ENCODE measurements around the gene SH3RF2.

DNA sequence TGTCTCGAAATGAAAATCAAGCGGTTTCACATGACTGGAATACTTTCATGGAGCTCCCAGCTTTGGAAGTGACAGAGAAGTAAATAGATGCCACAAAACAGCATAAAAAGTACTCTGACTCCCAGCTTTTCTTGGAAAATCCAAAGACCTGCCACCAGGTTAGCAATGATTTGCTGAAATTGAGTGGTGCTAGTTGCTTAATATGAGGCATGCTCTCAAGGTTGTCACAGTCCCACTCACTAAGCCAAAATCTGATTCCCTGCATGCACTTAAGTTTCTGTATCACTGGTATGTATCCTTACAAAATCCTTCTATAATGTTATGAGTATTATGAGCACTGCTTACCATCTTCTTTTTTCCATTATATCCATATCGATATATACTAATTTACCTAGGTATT is 13.0 kb upstream of the SH3RF2 start:
- TF ChIP-seq ZNF234 (CRISPR knock-in tag; conservative IDR thresholded peaks at IDR 0.05), result no peak
- TF ChIP-seq SMARCE1 (IDR thresholded peaks at IDR 0.05; ENCODE audit: borderline replicate concordance), result no peak
- TF ChIP-seq RARA (CRISPR knock-in tag; IDR thresholded peaks at IDR 0.05), result no peak
- no peak for TF ChIP-seq MYC (CRISPR knock-in tag; IDR thresholded peaks at IDR 0.05; ENCODE audit: borderline replicate concordance)
- TF ChIP-seq TAF1 (CRISPR knock-in tag; IDR thresholded peaks at IDR 0.05), result no peak
- no peak for TF ChIP-seq MBD4 (IDR thresholded peaks at IDR 0.05; ENCODE audit: borderline replicate concordance, low read length)
- no peak for TF ChIP-seq POLR2A (IDR thresholded peaks at IDR 0.05; ENCODE audit: insufficient read depth in 1 of 2, low read depth in 2 of 2, low read length in 2 of 2)
- TF ChIP-seq LCORL (IDR thresholded peaks at IDR 0.05), result no peak
- no peak for TF ChIP-seq LCORL (CRISPR knock-in tag; IDR thresholded peaks at IDR 0.05)
- TF ChIP-seq SIN3A (IDR thresholded peaks at IDR 0.05; ENCODE audit: borderline replicate concordance, low read depth, low read length), result no peak
- TF ChIP-seq, protein P1, sequence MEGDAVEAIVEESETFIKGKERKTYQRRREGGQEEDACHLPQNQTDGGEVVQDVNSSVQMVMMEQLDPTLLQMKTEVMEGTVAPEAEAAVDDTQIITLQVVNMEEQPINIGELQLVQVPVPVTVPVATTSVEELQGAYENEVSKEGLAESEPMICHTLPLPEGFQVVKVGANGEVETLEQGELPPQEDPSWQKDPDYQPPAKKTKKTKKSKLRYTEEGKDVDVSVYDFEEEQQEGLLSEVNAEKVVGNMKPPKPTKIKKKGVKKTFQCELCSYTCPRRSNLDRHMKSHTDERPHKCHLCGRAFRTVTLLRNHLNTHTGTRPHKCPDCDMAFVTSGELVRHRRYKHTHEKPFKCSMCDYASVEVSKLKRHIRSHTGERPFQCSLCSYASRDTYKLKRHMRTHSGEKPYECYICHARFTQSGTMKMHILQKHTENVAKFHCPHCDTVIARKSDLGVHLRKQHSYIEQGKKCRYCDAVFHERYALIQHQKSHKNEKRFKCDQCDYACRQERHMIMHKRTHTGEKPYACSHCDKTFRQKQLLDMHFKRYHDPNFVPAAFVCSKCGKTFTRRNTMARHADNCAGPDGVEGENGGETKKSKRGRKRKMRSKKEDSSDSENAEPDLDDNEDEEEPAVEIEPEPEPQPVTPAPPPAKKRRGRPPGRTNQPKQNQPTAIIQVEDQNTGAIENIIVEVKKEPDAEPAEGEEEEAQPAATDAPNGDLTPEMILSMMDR (CRISPR knock-in tag; IDR thresholded peaks at IDR 0.05), result no peak
- no peak for TF ChIP-seq ZNF768 (CRISPR knock-in tag; IDR thresholded peaks at IDR 0.05)
- no peak for TF ChIP-seq TBL1XR1 (IDR thresholded peaks at IDR 0.05; ENCODE audit: borderline replicate concordance, low read length, partially characterized antibody)
- TF ChIP-seq, protein P2, sequence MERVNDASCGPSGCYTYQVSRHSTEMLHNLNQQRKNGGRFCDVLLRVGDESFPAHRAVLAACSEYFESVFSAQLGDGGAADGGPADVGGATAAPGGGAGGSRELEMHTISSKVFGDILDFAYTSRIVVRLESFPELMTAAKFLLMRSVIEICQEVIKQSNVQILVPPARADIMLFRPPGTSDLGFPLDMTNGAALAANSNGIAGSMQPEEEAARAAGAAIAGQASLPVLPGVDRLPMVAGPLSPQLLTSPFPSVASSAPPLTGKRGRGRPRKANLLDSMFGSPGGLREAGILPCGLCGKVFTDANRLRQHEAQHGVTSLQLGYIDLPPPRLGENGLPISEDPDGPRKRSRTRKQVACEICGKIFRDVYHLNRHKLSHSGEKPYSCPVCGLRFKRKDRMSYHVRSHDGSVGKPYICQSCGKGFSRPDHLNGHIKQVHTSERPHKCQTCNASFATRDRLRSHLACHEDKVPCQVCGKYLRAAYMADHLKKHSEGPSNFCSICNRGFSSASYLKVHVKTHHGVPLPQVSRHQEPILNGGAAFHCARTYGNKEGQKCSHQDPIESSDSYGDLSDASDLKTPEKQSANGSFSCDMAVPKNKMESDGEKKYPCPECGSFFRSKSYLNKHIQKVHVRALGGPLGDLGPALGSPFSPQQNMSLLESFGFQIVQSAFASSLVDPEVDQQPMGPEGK (CRISPR knock-in tag; IDR thresholded peaks at IDR 0.05), result no peak
- TF ChIP-seq, protein P3, sequence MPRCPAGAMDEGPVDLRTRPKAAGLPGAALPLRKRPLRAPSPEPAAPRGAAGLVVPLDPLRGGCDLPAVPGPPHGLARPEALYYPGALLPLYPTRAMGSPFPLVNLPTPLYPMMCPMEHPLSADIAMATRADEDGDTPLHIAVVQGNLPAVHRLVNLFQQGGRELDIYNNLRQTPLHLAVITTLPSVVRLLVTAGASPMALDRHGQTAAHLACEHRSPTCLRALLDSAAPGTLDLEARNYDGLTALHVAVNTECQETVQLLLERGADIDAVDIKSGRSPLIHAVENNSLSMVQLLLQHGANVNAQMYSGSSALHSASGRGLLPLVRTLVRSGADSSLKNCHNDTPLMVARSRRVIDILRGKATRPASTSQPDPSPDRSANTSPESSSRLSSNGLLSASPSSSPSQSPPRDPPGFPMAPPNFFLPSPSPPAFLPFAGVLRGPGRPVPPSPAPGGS (CRISPR knock-in tag; IDR thresholded peaks at IDR 0.05), result no peak
